NCI-H1436 treated with DMSO at 0.1 percent for 48 hours (cell line): ENCODE data around the gene KCNN3.

ENCODE experiments used
- DNase-seq: peaks from one replicate; lab custom pipeline; 2025; lab: John Stamatoyannopoulos, UW

The KCNN3 gene

DNA sequence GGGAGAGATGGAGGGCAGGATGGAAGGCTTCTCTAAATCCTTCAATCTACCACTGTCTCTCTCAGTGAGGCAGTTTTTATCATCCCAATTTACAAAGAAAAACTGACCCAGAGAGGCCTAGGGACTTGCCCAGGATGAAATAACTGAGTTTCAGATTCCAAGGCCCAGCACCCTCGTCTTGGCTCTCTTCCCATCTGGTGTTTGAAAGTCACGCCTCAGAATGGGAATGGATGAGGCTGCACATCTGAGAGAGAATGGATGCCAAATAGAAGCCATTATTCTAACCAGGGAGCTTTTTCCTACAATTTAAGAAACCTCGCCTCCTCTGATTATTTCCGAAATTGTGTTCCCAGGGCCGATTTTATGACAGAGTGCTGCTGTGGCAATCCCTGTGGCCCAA lies 10.6 kb upstream of the KCNN3 start:
- DNase-seq = no peak

DNA sequence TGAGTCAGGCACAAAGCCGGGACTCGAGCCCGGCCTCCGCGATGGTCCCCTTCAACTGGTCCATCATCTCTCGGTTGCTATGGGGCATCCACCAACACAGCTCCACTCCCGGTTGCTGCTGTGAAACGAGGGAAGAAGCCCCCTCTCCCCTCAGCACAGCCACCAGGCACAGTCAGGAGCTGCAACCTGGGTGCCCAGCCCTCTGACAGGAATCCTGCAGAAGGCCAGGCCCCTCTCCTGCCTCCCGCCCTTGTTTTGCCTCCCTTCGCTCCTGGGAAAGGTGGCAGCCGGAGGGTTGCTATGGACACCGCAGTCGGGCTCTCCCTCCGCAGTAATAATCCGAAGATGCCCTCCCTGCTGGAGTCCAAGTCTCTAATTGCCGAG lies 8.9 kb upstream of the KCNN3 start:
- DNase-seq = no peak

DNA sequence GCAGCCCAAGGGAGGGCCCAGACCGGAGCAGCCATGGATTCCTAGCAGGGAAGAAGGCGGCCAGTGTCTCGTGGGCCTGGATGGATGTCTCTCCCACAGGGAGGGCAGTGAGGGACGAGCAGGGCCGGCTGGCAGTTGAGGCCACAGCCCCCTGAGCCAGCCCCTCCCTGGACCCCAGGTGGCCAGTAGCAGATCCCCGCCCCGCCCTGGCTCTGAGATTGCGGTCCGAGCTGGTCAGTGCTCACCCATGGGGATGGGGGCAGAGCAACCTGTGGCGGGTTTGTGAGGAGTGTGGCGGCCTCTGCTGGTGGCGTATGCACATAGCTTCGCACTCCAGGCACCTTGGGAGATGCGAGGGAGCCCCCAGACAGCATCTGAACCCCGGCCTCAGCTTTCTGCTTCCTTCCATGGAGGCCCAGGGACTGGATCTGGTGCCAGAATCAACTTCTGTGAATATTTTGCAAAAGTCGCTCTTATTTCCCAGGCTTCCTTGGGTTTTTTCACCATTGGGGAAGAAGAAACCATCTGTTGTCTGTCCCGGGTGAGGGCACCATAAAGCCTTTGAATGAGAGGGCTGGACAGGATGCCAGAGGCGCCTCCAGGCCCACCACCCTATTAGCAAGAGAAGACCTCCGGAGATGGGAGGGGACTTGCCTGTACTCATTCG lies 8.4 kb upstream of the KCNN3 start:
- DNase-seq = no peak

DNA sequence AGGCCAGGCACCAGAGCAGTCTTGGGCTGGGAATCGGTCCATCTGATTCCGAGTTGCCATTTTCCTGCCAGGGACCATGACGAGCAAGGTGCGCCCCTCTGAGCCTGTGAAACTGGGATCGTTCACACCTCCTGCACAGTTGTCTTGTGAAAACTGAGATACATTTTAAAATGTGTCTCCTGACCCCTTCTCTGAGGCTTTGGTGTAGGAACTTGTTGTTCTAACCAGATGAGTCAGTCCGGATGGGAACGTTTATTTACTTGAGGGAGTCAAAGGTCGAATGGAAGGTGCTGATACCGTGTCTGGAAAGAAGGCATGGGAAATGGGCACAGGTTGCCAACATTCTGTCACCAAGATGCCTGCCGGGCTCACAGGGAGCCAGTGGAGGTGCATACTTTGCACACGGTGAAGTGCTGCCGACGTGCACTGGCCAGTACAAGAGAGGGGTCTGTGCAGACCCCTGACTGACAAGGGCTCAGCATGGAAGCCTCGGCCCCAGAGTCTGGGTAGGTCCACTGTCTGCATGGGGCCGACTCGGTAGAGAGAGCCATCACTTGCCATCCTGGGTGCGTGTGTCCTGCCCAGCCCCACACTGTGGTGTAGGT lies 7.4 kb upstream of the KCNN3 start:
- no peak for DNase-seq

DNA sequence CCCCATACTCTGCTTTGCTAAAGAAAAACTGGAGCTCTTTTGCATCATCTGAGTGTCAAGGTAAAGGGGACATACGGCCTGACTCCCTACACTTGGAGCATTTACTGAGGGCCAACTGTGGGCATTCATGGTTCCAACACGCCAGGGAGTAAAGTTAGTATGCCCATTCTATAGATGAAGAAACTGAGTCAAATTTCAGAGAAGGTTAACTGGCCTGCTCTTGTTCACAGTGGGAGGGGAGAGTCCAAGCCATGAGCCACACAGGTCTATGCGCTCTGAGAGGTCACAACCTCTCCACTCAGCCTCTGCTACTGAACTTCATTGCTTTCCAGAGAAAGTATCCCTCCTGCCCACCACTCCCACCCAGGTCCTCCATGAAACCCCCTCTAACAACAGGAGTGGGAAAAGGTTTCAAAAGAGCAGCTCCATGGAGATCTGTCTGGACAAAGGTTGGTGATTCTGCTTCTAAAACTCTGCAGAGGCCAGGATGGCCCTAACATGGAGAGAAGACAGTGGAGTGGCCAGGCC lies 6.8 kb upstream of the KCNN3 start:
- no peak for DNase-seq

DNA sequence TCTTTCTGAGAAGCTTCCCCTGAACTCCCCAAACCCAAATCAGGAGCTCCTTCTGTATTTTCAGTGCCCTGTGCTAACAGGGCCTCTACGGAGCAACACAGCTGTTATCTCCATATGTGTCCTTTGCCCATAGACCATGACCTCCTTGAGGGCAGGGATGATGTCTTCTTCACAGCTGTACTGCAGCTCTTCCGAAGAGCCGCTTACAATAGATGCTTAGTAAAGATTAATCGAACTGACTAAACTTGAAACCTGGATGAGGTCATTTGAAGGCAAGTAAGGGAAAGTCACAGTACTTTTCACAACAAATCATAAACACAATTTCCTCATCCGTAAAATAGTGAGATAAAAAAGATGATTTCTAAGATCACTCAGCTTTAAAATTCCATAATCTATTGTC lies 4.4 kb upstream of the KCNN3 start:
- DNase-seq = no peak

DNA sequence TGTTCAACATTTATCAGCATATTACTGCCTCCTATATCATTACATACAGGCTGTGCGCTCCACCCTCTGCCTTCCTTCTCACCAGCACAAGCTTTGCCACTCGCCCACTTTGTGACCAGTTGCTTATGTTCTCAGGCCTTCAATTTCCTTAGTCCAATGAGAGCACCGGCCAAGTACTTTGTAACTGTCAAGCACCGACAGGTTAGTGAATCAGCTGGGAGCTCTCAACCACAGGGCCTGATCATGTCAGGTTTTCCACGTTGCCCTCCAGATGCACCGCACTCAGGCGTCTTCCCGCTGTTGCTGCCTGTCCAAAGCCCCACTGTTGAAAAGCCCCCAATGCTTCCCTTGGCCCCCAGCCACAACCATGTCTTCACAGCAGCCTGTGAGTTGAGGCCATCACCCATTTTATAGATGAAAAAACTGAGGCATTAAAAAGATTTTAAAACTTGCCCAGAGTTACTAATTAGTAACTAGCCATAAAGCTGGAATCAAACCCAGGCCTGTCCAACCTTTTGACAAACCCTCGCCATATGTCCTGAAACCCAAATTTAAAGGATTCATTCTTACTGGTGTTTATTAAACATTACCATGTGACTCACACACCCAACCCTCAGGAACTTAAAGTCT lies 3.4 kb upstream of the KCNN3 start:
- no peak for DNase-seq

DNA sequence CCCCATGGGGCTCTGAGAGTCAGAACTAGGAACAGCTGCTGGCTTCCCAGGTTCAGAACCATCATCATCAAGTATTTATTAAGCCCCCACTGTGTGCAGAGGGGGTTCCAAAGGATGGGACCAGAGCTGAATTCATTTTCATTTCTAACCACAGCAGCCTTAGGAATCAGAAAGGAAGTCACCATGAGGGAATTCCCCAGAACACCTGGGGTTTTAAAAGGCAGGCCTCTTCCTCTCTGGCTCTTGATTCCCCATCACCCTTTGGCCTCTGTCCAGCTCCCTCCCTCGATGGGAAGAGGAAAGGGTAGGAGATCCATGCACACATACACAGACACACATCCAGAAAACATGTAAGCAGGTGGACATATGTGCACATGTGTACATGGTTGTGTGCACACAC lies 1.3 kb upstream of the KCNN3 start:
- DNase-seq = no peak

DNA sequence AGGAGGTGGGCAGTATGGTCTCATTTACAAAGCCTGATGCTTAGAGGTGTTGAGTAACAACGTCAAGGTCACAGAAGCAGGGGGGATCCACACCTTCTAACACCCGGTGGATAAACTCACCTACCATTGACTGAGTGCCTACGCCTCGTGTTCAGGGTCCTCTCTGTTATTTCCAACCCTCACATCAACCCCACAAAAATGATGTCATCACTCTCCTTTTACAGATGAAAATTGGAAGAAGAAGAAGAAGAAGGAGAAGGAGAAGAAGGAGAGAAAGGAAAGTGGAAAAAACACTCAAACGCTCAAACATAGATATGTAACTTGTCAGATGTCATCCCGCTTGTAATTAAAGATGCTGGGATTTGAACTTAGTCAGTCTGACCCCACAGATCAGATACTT lies 653 bp upstream of the KCNN3 start:
- DNase-seq = no peak

DNA sequence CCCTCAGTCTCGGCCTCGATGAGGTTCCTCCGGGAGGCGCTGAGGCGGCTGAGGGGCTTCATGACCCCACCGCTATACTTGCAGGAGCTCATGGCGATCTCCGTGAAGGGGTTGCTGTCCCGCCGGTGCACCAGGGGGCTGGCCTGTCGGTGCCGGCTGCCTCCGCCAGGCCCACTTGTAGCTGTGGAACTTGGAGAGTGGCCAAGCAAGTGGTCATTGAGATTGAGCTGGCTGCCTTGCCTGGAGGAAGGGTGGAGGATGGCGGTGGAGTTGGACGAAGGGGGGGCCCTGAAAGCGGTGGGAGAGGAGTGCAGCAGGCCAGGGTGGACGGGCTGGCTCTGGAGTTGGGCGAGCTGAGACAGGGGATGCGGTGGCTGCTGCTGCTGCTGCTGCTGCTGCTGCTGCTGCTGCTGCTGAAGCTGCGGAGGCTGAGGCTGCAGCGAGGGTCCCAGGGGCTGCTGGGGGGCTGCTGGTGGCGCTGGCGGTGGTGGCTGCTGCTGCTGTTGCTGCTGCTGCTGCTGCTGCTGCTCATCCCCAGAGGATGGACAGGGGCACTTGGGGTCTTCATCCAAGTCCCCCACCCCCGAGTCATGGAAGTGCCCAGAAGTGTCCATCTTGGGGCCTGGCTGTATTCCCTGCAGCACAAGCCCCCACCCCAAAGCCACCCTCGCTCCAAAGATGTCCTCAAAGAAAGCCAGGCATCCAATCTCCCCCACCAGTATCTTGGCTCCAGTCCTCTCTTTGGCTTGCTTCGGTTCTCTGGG lies 548 bp downstream of the KCNN3 start:
- no peak for DNase-seq

DNA sequence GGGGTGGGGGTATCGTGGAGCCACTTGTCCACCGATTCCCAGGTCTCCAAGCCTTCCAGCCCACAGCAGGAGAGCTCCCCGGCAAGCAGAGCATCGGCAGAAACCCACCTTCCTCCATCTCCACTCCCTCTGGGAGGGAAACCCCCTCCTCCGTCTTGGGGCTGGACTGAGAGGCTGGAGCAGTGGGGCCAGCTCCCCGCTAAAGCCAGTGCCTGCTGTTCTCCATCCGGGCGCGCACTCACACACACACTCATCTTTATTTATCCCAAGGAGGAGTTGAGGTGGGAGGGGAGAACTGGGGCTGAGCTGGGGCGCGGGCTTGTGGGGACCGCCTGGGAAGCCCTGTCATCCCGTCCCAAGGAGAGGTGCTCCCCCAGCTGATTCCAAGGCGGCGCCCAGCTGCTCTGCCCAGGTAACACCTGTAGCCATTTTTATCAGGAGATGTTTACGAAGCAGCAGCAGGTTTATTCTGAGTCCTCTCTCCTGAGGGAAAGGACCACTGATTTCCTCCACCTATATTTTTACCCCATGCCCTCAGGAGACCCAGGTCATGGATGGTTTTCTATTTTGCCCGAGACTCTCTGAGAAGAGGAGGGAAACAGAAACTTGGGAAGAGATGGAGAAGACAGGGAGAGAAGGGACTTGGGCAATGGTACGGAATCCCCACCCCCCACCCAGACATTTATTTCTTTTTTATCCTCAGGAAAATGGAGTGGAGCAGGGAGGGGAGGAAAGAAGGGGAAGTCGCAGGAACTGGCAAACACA lies 2.1 kb downstream of the KCNN3 start:
- DNase-seq = no peak

DNA sequence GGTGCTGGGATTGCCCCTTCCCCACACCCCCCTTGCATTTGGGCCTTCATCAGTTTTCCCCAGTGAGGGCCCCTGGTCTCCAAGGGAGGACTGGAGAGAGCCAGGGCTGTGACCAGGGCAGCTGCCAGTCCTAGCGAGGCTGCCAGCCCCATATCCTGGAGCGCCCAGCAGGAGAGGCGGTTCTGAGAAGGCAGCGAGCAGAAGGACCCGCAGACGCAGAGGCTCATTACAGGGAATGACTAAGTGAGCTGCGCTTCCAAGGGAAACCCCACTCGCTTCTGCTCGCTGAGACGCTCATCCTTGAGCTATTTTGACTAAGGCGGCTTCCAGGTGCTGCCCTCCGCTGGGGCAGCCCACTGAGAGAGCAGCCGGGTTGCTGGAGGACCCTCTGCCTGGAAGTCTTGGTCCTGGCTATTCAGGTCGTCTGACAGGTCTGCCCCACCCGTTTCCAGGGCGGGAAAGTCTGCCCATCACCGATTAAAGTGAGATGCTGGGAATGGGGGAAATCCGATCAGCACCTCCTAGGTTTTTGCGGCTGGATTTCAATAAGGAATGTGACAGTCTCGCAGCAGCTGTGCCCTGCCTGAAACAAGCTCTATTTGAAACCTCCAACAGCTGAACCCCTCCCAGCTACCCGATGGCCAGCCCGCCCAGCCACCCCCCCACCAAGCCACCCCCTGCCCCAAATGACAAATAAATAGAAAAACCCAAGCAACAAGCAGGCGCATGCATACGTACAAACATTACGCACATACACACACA lies 2.8 kb downstream of the KCNN3 start:
- no peak for DNase-seq

DNA sequence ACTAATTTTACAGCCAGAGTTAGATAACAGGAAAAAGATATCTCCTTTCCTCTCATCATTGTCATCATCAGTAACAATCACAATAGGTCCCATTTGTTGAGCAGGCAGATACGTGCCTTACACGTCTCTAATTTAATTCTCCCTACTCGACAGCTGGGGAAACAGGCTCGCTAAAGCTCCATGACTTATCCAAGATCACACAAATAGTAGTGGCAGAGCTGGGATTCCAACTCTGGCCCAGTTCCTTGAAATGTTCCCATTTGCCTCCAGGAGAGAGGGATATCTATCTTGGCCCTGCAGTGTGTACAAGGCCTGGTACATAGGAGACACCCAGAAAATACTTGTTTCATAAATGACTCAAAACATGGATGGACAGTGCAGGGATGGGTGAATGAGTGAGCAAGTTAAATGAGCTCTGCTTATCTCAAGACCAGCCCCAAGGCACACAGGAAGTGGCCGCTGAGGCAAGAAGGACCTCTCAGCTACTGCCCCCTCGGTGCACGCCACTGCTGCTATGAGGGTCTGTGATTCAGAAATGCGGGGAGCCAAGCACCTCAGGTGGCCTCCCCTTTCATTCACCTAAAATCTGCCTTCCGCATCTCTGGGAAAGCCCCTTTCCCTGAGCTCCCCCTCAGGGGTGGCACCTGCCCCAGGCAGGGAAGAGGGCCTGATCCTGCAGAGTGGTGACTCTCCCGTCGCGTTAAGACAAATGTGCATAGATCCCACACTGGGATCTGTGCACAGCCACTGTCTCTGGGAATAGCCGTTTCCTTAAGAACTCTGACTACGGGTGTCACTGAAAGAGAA lies 3.6 kb downstream of the KCNN3 start:
- DNase-seq = no peak

DNA sequence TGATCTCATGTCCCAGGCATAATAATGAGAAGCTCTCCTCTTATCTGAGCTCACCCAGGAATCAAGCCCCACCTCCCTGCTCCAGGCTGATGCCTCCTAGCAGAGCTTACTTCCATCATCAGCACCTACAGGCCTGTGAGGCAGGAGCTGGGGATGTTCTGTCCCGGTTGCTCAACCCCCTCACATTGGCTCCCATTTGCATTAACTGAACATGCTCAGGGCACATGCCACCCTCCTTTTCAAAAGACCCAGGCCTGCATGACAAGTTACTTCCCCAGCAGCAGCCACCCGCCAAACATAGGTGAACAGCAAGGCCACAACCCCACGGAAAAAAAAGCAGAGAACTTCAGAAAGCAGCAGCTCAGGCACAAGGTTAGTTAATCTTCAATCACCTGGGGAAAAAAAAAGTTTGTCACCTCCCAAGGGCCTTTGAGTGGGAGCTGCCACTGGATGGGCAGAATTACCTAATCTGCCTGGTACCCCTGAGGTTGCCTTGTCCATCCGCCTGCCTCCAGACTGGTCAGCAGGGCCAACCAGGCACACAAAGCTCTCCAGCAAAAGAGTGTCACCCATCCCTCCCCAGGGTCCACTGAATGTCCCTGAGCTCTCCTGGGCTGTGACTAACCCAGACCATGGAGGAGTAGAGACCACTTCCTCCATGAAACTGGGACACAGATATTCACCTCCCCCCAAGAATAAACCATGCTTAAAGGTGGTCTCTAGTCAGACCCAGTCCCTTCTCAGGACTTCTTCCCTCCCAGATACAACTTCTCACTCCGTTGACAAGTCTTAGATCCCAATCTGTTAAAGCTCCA lies 4.4 kb downstream of the KCNN3 start:
- no peak for DNase-seq

DNA sequence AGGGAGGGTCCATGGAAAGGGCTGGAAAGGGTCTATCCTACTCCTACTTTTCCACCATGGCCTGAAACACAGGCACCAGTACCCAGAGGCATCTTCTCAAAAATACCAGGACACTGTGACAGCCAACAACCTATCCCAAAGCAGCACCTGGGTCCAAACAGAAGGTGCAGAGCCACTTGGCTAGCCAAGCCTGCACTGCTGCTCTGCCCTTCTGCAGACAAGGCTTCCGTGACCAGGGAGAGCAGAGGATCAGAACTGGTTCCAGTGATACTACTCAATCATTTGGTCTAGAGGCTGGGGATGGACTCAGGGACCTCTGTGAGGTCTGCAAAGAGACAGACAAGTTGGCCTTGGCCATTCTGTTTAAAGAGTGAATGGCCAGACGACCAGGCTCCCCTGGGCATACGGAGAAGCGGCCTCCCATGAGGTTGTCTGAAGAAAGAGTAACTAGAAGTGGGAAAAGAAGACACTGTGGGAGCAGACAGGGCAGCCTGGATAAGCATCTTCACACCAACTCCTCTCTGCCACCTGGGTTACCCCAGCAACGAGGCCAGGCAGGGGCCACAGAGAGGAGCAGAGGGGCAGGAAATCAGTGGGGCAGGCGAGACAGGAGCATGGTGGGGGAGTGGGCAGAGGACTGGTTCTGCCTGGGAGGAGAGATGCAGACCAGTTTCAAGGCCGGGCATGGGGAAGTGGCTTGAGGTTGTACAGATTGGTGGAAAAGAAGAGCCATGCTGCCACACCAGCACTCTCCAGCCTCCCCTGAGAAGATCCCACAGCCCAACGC lies 5.7 kb downstream of the KCNN3 start:
- no peak for DNase-seq

DNA sequence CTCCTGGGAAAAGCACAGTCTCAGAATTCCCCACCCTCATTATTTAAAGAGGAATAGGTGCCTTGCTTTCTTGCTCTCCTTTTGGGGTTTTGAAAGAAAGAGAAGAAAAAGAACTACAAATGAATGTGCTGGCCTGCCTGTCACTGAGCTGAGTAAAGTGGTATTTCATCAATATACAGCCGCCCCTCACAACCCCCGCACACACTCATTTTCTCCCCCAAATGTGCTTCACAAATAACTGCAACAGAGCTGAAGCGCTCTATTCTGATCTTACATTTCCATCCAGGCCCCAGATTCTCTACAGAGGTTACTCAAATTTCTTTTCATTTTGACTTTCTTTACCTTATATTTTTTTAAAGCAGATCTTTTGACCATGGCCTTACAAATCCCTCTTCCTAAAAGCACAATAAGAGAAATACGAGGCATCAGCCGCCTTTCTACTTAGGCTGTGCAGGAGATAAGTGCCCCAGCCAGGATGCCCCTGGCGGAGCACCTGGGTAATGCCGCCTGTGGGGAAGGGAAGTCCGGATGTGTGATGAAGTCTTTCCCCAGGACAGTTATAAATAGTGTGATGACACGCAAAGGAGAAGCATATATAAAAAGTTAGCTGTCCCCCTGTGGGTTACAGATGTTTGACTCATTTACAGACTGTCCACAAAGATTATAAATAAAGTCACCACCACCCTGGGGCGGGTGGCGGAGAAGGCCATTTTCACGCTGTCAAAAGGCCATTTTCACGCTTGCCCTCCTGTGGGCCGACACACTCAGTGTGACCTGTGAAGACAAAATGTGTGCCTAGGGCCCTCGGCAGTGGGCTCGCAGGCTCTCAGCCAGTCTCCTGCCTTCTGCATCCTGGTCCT lies 6.5 kb downstream of the KCNN3 start:
- DNase-seq = no peak

DNA sequence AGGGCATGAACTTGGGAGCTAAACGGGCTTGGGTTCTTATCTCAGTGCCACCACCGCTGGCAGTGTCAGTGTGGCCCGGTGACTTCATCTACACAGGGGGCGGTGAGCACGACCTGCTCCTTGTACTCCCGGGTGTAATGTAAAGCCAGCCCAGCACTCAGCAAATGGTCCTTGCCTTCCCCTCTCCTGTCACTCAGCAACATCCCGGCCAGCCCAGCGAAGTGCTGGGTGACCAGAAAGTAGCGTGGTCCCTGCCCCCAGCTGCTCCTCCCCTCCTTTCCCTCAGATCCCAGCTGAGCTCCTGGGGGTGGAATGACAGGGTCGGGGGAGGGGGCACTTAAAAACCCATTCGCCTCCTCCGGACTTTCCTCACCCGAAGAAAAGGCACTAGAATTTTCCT lies 7.2 kb downstream of the KCNN3 start:
- no peak for DNase-seq

DNA sequence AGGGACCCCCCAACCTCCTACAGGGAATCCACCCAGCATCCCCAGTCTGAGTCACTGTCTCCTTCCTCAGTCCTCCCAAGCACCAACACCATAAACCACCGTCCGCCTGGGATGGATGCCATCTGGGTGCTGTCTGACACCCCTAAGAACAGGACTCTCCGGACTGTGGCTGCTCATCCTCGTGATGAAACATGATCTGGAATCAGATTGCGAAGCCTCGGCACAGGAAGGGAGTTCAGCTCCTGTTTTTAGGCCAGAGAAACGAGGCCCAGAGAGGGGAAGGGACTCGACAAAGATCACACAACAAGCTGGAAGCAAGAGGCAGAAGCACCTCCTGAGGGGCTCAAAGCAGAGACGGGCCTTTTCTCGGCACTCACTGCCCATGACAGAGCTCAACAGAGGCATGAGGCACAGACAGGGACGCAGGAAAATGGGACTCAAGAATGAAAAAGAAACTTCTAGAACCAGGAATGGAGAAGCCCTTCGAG lies 8.4 kb downstream of the KCNN3 start:
- no peak for DNase-seq
